Measurements from ENCODE around the gene AATF.

The AATF gene

DNA sequence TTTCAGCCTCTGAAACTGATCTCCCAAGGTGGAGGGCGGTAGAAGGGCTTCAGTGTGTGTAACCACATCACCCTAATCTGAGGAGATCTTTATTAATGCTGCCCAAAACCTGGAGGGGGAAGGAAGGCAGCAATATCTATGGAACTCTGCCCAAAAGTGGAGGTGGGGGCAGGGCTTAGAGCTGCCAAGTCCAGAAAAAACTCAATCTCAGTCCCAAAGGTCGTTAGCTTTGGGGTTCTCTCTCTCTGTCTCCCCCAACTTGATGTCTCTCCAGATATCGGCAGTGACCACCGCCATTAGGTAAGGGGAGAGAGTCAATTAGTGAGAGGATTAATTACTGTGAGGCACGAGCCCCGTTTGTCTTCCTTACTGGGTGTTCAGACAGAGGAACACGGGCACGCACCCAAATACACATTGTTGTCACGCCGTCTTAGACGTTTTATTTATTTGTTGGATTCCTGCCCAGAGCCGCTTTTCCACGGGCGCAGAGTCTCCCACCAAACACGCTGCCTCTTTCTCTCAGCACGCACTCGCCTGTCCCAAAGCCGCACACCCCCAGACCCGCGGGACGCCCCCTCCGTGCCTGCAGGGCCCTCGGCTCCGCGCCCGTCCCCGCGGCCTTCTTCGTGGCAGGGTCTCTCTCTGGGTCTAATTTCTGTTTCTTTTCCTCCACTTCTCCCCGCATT is 16.9 kb upstream of the AATF start:
- DNase-seq = no peak

DNA sequence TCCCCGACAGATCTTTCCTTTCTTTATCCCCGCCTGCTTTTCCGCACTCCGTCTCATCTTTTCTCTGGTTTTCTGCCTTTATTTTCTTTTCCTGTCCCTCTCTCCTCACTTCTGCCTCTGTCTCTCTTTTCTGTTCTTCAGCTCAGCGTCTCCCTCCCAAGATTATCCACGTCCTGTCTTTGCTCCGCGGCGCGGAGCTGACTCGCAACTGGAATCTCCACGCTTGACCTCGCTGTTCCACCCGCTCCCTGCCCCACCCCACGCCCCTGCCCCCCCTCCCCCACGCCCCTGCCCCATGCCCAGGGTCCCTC is 16.4 kb upstream of the AATF start:
- no peak for DNase-seq

DNA sequence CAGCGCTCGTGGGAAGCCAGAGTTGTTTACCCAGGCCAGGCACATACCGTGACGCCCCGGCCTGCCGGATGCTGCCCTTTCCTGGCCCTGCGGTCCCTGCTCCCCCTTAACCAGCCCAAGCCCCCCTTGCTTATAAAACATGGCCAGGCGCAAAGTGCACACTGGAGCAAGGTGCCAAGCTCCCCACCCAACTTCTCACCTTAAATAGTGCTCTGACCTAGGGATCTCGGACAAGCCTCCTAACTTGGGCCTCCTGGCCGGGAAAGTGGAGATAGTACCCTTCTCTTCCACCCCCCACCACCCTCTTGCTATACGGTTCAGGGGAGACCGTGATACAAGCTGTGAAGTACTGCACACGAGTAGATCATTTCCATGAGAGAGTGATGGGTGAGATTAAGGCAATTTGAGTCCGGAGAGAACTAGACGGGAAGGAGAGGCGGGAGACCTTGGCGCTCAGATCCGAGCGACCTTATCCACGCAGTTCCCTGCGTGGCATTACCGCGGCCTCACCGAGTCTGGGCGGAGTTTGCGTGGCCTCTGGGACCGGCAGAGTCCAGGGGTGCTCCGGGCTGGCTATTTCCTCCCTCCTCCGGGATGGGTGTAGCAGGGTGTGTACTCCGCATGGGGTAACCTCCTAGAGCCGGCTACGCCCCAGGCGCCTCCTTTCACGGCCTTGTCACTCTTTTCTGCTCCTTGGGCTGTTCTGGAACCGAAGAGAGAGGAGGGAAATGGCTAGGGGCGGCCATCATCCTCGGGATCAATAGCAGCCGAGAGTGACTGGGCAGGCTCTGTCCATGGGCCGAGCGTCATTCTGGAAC is 15.9 kb upstream of the AATF start:
- no peak for DNase-seq

DNA sequence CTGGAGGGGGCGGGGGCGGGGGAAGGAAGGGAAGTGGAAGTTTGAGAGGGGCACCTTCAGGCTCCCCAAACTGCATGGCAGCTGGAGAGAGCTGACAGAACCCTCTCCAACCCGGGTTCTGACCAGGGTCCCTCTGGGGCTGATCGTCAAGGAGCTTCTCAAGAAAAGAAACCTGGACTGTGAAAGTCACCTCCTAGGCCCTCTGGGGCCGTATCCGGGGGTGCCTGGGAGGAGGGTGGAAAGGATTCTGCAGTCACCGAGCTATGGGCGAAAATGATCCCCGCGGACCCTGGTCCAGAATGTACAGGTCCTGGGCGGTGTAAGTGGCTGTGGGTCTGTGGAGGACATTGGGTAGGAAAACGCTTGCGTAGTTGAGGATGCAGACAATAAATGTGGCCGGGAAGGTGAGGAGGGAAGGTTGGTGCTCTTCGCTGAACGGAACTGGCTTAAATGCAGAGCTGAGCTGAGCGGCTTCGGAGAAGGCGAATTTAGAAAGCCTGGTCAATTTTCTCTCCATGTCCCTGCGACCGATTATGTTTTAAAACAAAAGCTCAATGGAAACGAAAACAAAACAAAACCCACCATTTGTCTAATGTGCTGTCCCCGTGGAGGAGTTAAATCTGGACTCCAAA is 15.1 kb upstream of the AATF start:
- no peak for DNase-seq

DNA sequence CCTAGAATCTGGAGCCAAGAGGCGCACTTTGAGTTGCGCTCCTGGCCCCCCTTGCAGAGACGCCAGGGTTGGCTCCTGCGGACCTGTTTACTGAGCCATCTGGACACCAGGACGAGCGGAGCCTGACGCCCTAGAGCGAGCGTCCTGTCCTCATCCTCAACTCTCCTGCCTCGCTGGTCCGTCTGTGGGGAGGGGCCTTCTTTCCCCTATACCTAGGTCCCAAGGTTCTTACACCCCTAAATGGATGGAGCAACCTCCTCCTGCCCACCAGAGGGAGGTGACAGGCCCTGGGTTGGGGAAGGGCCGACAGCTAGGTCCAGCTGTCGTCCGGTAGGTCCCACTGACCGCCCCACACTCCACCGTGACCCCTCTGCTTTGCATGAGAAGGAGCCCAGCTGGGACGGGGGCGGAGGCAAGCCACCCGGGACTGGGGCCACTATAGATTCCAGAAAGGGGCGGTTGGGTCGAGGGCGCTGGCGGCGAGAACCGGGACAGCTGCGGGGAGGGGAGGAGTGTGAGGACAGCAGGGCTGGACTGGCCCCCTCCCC is 14.5 kb upstream of the AATF start:
- DNase-seq = no peak

DNA sequence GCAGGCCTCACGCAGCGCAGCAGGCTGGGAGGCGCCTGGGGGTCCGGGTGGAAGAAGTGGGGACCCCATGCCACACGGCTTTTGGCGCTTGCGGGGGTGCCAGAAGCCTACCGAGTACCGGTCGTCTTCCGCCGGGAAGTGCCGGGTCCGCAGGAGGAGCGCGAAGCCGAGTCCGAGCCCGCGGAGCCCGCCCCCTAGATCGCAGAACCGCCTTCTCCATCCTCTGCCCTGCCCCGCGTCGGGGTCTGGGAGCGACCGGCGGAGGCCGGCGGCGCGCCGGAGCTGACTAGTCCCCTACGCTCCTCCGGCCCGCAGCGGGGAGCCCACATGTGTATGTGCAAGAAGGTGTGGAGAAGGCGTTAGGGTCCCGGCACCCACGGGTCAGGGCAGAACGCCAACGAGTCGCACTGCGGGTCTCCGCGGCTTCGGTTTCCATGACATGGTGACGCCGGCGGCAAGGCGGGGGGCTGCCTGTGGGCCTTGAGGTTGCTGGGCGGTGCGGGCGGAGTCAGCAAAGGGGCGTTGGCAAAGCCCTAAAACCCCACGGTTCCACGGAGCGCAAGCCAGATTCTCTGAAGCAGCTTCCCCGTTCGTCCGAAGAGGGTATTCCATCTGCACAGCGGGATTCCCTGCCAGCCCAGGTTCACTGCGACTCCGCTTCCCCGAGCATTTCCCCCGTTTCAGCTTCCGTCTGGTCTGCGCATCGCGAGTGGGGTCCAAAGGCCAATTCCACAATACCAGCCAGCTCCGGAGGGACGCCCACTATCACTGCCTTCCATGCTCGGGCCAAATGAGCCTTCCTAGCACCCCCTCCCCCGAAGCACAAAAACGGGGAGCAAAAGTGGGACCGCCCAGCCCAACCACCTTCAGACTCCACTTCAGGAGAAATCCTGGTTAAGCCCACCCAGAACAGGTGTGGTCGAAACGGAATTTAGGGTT is 13.8 kb upstream of the AATF start:
- no peak for DNase-seq

DNA sequence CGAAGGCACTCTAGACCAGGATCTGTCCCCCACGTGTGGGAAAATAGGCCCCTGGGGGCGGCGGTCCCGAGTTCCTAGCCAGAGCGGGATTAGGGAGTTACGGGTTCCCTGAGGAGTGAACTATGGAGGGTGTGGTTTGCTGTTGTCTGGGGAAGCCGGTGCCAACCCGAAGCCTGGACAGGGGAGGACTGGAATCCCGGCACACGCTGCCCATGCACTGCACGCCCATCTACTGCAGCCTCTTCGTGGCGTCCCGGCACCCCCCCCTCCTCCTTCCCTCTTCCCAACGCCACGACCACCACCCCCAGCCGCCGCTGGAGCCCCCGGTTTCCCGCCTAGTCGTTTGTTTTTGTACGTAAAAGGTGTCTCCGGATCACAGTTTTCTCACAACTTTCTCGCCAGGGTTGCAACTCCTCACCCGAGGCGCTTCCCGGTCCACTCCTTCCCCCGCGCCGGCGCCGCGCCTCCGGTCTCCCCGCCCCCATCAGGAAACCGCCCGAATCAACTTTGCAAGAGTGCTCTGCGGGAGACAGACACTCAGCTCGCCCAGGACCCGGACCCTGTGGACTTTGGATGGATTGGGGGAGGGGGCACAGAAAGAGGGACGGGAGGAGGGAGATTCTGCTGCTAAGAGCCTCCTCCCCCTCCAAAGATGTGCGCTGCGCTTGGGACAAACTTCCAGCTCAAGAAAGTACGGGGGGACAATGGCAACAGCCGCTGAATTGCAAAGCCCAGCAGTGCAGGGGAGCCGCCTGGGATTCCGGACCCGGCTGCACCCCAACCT is 12.9 kb upstream of the AATF start:
- DNase-seq = no peak

DNA sequence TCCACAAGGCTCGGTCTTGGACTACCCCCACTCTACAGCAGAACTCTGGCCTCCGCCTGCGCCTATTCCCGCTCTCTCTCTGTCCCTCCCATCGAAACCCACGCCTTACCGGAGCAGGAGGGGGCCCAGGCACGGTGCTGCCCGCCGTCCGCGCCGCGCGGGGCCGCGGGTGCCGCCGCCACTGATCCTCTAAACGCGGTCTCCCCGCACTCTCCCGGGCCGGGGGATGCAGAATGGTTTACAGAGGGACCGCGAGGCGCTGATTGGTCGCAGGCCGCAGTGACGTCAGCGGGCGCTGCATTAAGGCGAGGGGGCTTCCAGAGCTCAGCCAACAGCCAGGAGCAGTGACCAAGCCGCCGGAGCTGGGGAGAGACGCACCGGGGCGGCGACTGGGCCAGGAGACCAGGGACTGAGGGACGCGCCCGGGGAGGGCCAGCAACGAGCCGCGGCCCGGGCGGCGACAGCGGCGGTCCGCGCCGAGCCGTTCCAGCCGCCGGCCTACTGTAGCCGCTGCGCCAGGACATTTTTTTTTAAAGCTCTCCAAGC is 12.2 kb upstream of the AATF start:
- DNase-seq = no peak

DNA sequence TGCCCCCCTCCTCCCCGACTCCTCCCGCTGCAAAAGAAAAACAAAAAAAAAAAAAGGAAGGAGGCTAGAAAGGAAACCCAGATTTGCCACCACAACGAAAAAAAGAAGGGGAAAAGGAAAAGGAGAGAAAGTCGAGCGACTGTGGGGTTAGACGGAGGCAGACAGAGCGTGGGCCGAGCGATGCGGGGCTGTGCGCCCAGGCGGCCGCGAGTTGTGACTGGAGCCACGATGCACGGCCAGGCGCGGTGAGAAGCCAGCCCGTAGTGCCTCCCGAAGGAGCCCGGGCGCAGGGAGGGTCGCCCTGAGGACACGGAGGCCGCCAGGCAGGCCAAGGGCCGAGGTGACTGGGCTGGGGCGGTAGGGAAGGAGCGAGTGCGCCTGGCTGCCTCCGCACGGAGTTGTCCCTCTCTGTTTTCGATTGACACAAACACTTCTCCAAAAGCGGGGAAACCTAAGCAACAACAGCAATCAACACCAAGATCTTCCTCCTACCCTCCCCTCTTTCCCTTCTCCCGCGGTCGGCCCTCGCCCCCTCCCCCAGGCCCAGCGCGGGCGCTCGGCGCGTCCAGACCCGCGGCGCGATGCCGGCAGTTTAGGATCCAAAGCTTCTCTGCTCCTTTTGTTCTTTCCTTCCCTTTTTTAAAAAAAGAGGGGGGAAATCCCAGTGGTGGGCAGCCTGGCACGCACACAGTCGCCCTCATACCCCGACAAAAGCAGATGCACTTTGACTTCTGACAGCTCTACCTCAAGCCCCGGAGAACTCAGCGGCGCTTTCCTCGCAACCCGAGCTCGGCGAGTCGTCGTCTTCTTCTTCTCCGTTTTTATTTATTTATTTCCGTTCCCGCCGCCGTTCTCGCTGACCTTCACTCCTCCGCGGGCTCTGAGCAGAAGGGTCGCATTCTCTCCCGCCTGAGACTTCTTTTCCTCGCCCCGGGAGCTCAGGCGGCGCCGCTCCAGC is 11.5 kb upstream of the AATF start, which contains the start of gene LHX1:
LHX1 (plus strand) TSS at position 475 of the 958 bp plus-strand sequence. CDS start 723 bp downstream, outside the sequence.
- peak in 1 of 2 donors; percentile 15 for DNase-seq

DNA sequence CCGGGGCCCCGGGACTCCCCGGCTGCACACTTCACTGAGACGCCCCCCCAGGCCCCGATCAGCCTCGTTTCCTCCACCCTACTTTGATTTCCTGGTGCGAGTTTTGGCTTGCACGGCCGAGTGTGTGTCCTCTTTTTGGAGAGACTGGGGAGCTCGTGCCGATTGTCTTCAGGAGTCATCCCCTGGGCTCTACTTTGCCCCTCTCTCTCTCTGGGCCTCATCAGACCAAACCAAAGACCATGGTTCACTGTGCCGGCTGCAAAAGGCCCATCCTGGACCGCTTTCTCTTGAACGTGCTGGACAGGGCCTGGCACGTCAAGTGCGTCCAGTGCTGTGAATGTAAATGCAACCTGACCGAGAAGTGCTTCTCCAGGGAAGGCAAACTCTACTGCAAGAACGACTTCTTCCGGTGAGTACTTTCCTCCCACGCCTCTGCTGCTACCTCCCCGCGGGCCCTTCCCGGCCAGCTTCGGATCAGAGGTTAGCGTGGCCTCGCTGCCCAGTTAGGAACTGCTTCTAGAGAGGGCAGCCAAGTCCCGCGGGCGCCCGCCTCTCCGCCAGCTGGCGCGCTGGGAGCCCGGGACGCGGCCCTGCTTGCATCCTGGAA is 10.7 kb upstream of the AATF start:
- DNase-seq = no peak

DNA sequence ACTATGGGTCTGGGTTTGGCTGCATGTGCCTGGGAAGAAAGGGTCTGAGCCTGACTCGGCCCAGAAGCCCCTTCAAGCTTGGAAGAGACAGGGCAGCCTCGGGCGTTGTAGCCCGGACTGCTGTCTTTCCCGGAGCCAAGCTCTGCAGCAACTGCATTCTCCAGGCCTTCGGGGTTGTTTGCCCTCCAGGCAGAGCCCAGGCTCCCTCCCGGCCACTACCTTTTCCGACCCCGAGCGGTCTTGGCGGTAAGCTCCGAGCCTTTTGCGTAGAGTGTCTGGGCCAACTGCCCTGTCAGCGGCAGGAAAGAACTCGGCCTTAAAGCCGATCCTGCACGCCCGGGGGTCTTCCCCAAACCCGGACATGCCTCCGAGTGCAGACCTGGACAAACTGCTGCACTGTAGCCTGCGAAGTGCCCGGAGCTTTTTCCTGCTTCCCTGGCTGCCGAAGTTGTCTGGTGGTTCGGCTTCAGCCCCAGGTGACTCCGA is 10.1 kb upstream of the AATF start:
- DNase-seq = no peak

DNA sequence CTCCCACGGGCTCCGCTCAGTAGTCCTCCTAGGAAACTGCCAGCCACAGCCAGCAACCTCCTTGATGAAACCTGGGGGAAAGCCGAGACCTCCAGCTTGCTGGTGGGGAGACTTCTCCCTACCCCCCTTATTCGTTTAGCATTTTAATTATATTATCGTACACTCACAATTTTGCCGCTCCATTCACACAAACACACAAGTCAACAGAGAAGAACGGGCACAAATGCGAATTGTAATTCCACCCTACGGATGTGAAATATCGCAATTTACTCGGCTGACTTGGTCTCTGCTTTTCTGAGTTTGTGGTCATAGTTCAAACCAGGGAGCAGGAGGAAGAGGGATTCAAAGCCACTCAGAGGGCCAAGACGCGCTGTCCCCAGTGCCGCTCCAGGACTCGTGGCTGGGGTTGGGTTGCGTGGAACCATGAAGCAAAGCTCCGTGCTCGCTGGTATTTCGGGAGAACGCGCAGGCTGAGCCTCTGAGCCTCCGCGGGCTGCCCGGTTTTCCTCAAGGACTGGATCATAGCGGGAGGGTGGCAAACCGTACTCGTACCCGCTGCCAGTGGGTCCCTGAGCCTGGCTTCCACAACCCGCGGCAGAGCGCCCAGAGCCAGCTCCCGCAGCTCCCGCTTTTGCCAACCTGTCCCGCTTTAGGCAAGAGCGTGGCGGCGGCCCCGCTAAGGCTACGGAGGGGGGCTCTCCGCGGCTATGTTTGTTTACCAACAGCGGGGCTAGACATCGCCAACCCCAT is 9.5 kb upstream of the AATF start:
- DNase-seq = no peak

DNA sequence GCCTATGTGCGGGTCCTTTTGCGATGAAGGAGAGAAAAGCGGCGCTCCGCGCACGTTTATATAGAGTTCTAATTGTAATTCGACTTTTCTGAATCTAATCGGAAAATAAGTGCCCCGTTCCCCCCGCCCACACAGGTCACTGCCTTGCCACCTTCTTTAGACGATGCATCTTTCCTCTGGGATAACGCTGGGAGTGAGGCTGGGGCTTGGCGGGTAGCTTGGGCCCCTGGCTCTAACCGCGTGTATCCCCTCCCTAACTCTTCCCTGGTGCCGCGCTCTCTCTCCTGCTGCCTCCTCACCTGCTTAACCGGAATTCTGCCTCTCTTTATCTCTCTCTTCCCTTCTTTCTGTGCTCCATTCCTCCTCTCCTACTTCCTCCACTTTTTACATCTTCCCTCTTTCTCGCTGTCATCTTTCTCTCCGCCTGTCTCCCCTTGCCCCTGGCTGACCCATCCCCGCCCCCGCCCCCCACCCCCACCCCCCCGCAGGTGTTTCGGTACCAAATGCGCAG is 8.9 kb upstream of the AATF start:
- DNase-seq = no peak

DNA sequence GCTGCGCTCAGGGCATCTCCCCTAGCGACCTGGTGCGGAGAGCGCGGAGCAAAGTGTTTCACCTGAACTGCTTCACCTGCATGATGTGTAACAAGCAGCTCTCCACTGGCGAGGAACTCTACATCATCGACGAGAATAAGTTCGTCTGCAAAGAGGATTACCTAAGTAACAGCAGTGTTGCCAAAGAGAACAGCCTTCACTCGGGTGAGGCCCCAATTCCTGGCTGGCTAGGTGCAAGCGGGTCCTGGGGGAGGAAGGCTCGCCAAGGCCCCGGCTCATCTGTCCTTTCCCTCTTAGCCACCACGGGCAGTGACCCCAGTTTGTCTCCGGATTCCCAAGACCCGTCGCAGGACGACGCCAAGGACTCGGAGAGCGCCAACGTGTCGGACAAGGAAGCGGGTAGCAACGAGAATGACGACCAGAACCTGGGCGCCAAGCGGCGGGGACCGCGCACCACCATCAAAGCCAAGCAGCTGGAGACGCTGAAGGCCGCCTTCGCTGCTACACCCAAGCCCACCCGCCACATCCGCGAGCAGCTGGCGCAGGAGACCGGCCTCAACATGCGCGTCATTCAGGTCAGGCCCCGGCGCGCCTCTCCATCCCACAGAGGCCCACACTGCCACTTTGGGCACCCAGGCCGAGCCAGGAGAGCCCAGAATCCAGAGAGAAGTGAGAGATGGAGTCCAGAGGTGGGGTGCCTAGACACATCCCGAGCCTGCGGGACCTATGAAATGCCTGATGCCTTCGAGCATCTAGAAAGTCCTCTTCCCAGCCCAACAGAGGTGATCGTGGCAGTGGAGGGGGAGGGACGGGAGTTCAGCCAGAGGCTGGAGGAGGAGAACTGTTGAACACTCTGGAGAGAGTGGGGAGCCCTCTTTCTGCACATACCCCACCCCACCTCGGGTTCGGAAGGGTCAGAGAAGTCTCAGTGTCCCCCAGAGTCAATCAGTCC is 8.2 kb upstream of the AATF start:
- no peak for DNase-seq

DNA sequence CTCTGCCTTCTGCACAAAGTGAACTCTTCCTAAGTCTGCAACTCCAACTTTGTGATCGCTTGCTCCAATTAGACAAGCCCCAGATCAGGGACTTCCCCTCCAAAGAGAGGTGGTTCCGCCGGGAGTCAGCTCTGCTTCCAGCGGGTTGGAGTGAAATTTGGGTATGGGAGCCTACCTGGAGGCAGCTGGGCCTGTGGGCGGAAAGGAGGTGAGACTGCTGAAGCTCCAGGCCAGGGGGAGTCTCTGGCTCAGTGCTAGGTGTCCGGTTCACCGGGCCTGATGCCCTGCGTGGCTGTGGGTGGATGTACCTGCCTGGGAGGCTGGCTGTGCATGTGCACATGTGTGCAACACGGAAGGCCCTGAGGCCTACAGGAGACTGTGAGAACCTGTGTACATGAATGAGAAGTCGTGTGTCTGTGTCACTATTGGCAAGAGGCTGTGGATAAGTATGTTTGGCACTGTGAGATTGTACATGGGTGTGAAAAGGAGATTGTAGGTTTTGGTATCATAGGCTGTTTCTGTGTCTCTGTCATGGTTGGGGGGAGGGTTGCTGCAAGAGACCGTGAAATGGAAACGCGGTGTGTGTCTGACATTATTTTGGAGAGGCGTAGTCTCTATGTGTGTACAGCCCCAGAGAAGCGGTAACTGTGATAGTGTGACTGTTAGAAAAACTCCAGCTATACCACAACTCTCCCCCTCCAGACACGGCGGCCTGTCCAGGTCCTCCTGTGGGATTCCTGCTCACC is 7.3 kb upstream of the AATF start:
- no peak for DNase-seq

DNA sequence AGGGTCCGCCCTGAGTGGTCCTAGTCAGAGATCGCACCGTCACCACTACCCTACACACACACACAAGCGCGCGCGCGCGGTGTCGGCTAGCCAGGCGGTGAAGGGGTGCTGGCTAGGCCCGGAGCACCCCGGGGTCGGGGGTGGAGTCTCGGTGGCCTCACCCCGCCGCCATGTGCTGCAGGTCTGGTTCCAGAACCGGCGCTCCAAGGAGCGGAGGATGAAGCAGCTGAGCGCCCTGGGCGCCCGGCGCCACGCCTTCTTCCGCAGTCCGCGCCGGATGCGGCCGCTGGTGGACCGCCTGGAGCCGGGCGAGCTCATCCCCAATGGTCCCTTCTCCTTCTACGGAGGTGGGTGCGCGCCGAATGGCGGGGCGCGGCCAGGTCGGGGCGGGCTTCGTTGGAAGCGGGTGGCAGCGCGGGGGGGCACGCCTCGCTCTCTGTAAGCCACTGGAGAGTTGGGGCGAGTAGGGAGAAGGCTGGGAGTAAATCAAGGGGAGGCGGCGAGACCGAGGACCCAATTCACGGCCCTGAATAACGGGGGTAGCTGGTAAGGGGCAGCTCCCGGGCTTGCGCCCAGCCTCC is 6.6 kb upstream of the AATF start:
- DNase-seq = no peak

Measured in inflammatory macrophage treated with lipopolysaccharide for 1 hour (primary cell).